ENCODE data around the gene ABL1. TPM values are rescaled to one million over a fixed set of nuclear protein-coding genes. Genes with fewer than 3 reads are reported as not detected.

Gene ABL1
- total RNA-seq, 4 donors from 2014 or later = 22.1 to 51.7 (median 27.1) TPM

GRCh38 chr9:130854092-130854491 lies 19.0 kb downstream of the ABL1 start:
- Histone ChIP-seq H3K9me3 (no peaks in the 10 kb centered on the region), H3K27ac (peak overlapping the region in 1 of 4 donors; percentile 2), H3K36me3 (peaks cover 14 to 57% (median 20%) of the 10 kb centered on the region in 3 donors), H3K27me3 (no peaks in the 10 kb centered on the region), H3K4me1 (peaks cover 0 to 44% (median 20%) of the 10 kb centered on the region in 3 donors), H3K4me3 (no peak overlapping the region)
- DNase-seq = no peak
- WGBS, 2 donors = 78 to 80% methylated on average over 8 of the region's 8 CpGs
- TF ChIP-seq POLR2A (IDR thresholded peaks at IDR 0.05) (no peak), CTCF (IDR thresholded peaks at IDR 0.05) (no peak)
- intact Hi-C loops (cut with DNase I) = no loop called here

DNA sequence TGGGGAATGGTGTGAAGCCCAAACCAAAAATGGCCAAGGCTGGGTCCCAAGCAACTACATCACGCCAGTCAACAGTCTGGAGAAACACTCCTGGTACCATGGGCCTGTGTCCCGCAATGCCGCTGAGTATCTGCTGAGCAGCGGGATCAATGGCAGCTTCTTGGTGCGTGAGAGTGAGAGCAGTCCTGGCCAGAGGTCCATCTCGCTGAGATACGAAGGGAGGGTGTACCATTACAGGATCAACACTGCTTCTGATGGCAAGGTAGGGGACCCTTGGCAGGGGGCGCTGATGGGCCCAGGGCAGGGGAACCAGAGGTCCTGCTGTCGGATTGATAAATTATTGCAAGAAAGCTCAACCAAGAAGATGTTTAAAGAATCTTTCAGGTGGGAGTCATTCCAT lies 19.8 kb downstream of the ABL1 start:
- intact Hi-C loops (cut with DNase I) = no loop called here
- no peak for DNase-seq
- H3K4me1 ChIP-seq = peaks cover 0 to 43% (median 19%) of the 10 kb centered on the region in 3 donors
- no peak overlapping the region for H3K27ac ChIP-seq
- H3K27me3 ChIP-seq = no peaks in the 10 kb centered on the region
- no peak overlapping the region for H3K4me3 ChIP-seq
- TF ChIP-seq CTCF (IDR thresholded peaks at IDR 0.05) (no peak), POLR2A (IDR thresholded peaks at IDR 0.05) (no peak)
- 87 to 93% methylated on average over 9 of the region's 9 CpGs for WGBS, 2 donors
- no peaks in the 10 kb centered on the region for H3K9me3 ChIP-seq
- peaks cover 14 to 63% (median 20%) of the 10 kb centered on the region in 3 donors for H3K36me3 ChIP-seq

- no peaks in the 10 kb centered on the region for H3K27me3 ChIP-seq
- 76 to 80% methylated on average over 8 of the region's 8 CpGs for WGBS, 2 donors
- no peak overlapping the region for H3K27ac ChIP-seq
- peaks cover 14 to 71% (median 20%) of the 10 kb centered on the region in 3 donors for H3K36me3 ChIP-seq
- intact Hi-C loops (cut with DNase I) = no loop called here
- no peak for DNase-seq
- peaks cover 3 to 44% (median 31%) of the 10 kb centered on the region in 3 donors for H3K4me1 ChIP-seq
- no peaks in the 10 kb centered on the region for H3K9me3 ChIP-seq
- TF ChIP-seq POLR2A (IDR thresholded peaks at IDR 0.05) (no peak), CTCF (IDR thresholded peaks at IDR 0.05) (no peak)
- no peak overlapping the region for H3K4me3 ChIP-seq
Measured at GRCh38 chr9:130856474-130856873, 21.4 kb downstream of the ABL1 start.

DNA sequence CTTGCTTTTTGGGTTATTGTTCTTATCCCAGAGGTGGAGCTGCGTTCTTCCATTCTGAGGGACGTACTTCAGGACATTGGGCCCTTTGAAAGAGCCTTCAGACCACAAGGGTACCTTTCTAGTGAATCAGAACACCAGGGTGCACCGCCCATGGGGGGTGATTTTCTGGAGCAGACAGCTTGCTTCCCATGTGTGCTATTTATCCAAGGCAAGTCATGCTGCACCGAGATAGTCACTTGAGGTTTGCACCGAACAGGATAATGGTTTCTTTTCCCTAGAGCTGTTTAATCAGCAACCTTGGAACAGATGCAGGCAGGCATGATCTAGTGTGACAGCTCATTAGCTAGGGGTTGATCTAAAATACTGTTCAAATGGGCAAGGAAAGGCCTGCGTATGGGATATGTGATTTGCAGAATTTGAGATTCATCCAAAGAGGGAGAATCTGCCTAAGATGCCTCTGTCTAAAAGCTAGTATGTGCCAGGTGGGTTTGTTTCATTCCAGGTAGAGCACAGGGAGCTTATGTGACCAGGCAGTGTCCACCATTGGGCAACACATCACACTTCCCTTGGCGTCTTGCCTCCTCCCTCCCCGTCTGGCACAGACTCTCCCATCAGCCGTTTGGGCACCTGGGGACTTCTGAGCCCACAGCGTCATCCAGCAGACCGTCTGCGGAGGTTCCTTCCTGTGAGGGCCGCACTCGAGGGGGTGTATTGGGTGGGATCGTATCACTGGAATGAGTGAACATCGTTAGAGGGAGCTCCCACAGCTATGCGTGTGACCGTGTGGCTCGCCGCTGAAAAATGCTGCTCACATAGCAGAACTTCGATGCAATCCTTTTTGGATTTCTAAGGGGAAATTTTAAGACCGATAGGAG lies 23.0 kb downstream of the ABL1 start:
- peak overlapping the region in 3 of 4 donors; percentile 67 to 74 (median 68) for H3K27ac ChIP-seq
- TF ChIP-seq CTCF (IDR thresholded peaks at IDR 0.05) (no peak), POLR2A (IDR thresholded peaks at IDR 0.05) (no peak)
- peaks cover 14 to 87% (median 20%) of the 10 kb centered on the region in 3 donors for H3K36me3 ChIP-seq
- H3K27me3 ChIP-seq = no peaks in the 10 kb centered on the region
- no peak for DNase-seq
- H3K9me3 ChIP-seq = no peaks in the 10 kb centered on the region
- 63 to 78% methylated on average over 21 to 22 of the region's 22 CpGs for WGBS, 2 donors
- intact Hi-C loops (cut with DNase I) = no loop called here
- H3K4me1 ChIP-seq = peaks cover 3 to 55% (median 28%) of the 10 kb centered on the region in 3 donors
- H3K4me3 ChIP-seq = no peak overlapping the region

All from esophagus squamous epithelium (tissue), 5 donors.